ENCODE results near the gene TMEM164. TPM values are rescaled to one million over a fixed set of nuclear protein-coding genes. Genes with fewer than 3 reads are reported as not detected.

TMEM164 gene
- total and polyA plus RNA-seq, 2 of the 4 experiments (the other 2 are of a cell fraction): 6.3 to 7.1 TPM

- H2AFZ ChIP-seq (replicated peaks; ENCODE audit: low read length, poor library complexity): no peak overlapping the region
- H4K20me1 ChIP-seq (ENCODE audit: insufficient read depth, low read length): no peaks in the 10 kb centered on the region
- H3K27me3 ChIP-seq (ENCODE audit: control insufficient read depth, insufficient read depth, low read length): no peaks in the 10 kb centered on the region; the same call in 1 of the 2 replicates
- no peaks in the 10 kb centered on the region for H3K9me3 ChIP-seq (ENCODE audit: control insufficient read depth, insufficient read depth, low read length)
- no peak overlapping the region for H2AK9ac ChIP-seq (replicated peaks; ENCODE audit: low read depth, low read length, poor library complexity)
- H3K4me2 ChIP-seq (ENCODE audit: low read depth, low read length): no peak overlapping the region
- no peak overlapping the region for H2BK5ac ChIP-seq (ENCODE audit: low read depth, low read length, poor library complexity, severe bottlenecking)
- H3K27ac ChIP-seq (ENCODE audit: insufficient read depth, low read length): no peak overlapping the region
- no peak overlapping the region for H3K18ac ChIP-seq (ENCODE audit: low read depth, low read length)
- H3K4me1 ChIP-seq (ENCODE audit: control insufficient read depth, insufficient read depth, low read length): no peaks in the 10 kb centered on the region
- H4K91ac ChIP-seq (ENCODE audit: insufficient read depth, low read depth, low read length): no peak overlapping the region
- no peak overlapping the region for H3K23ac ChIP-seq (ENCODE audit: low read depth, low read length)
- H2AK5ac ChIP-seq (ENCODE audit: low read depth, low read length): no peak overlapping the region
- no peaks in the 10 kb centered on the region for H3K79me1 ChIP-seq (ENCODE audit: low read depth in 1 of 2, low read length in 2 of 2)
- H4K5ac ChIP-seq (ENCODE audit: low read depth, low read length): no peak overlapping the region
- TF ChIP-seq USF2 (IDR thresholded peaks at IDR 0.05; ENCODE audit: low read depth, low read length) (no peak), MXI1 (IDR thresholded peaks at IDR 0.05; ENCODE audit: borderline replicate concordance, low read depth, low read length) (no peak), CHD1 (IDR thresholded peaks at IDR 0.05; ENCODE audit: low read depth, low read length) (no peak), MAZ (IDR thresholded peaks at IDR 0.05; ENCODE audit: borderline replicate concordance, low read depth, low read length) (no peak), MAFK (IDR thresholded peaks at IDR 0.05; ENCODE audit: low read depth, low read length) (no peak), CTCF (conservative IDR thresholded peaks at IDR 0.05; ENCODE audit: low read depth, low read length) (no peak), SMC3 (IDR thresholded peaks at IDR 0.05; ENCODE audit: low read depth, low read length) (no peak)
- no peak overlapping the region for H4K8ac ChIP-seq (ENCODE audit: low read depth in 2 of 2, low read length in 2 of 2)
- no peak for DNase-seq
- no TSS peak for BruUV-seq (replicated peaks)
- in situ Hi-C loops (cut with MboI; ENCODE audit: low sequenced_read_pairs): no loop called here
- 0 out of 2 replicates have a peak, but pooled peaks cover 2% of the 10 kb centered on the region for H3K36me3 ChIP-seq (ENCODE audit: control insufficient read depth, insufficient read depth, low read length)
- no peak overlapping the region for H3K4ac ChIP-seq (ENCODE audit: low read depth, low read length)
- H2BK120ac ChIP-seq (ENCODE audit: low read depth, low read length): no peak overlapping the region
- POLR2A ChIA-PET (ENCODE audit: unreplicated experiment): no interaction called here
- H3K9me1 ChIP-seq (ENCODE audit: insufficient read depth, low read length): no peaks in the 10 kb centered on the region
- H3K56ac ChIP-seq (ENCODE audit: extremely low read depth, insufficient read depth, low read length): no peak overlapping the region
- intact Hi-C loops (cut with micrococcal nuclease): no loop called here
- H2BK15ac ChIP-seq (ENCODE audit: low read depth, low read length): no peak overlapping the region
- H3K4me3 ChIP-seq (ENCODE audit: insufficient read depth, low read depth, low read length): no peak overlapping the region
- H3K9ac ChIP-seq (ENCODE audit: low read depth, low read length): no peak overlapping the region
- H3K14ac ChIP-seq (replicated peaks; ENCODE audit: low read depth, low read length): no peak overlapping the region
- no CpG with 5 or more reads among the region's 7 CpGs for WGBS, 2 experiments (ENCODE audit: extremely low coverage in 2 of 2, insufficient read length in 1 of 2)
- CTCF ChIA-PET: interaction anchor here (0.6 kb wide), 1 partner anchor 475 kb away, joined by 3 read pairs; no protein-coding TSS in a partner anchor
- dilution Hi-C loops (cut with HindIII; ENCODE audit: low sequenced_read_pairs, unreplicated experiment): no loop called here
- no peak for ATAC-seq (ENCODE audit: low read depth)
- no peak overlapping the region for H2BK20ac ChIP-seq (ENCODE audit: low read depth, low read length)
Measured at GRCh38 chrX:110066488-110067225, 63.7 kb downstream of the TMEM164 start.

Measured in IMR-90 (cell line).